Neural cell (in vitro differentiated cells): ENCODE measurements around the gene AK8. TPM values are rescaled to one million over a fixed set of nuclear protein-coding genes. Genes with fewer than 3 reads are reported as not detected.

Source experiments
- H2AFZ ChIP-seq: fragments of 200-600, 300-800 bp; sonication (generic), shearing (Covaris generic); 2 replicates; pipeline ENCODE4 v1.6.0; 2014; ENCODE audit warnings: low read depth, mild to moderate bottlenecking, antibody characterized with exemption, low read length, moderate library complexity
- H3F3A ChIP-seq: fragments of 200-600 bp; shearing (Covaris generic); 2 replicates; pipeline ENCODE4 v1.6.1; 2016; ENCODE audit warnings: mild to moderate bottlenecking, moderate library complexity, mixed read lengths, antibody characterized with exemption, low read length; ENCODE audit not compliant: insufficient read depth, poor library complexity, severe bottlenecking
- H3K27ac ChIP-seq: fragments of 200-600, 300-800 bp; sonication (generic), shearing (Covaris generic); 2 replicates; pipeline ENCODE4 v1.5.1; 2014; ENCODE audit warnings: mild to moderate bottlenecking, low read length, moderate library complexity
- H3K27me3 ChIP-seq: fragments of 300-800, 200-600 bp; sonication (generic), shearing (Covaris generic); 2 replicates; pipeline ENCODE4 v1.6.0; 2014; ENCODE audit warnings: mild to moderate bottlenecking, low read depth, low read length, moderate library complexity; ENCODE audit not compliant: insufficient read depth
- H3K36me3 ChIP-seq: fragments of 300-800, 200-600 bp; sonication (generic), shearing (Covaris generic); 2 replicates; pipeline ENCODE4 v1.5.1; 2014; ENCODE audit warnings: mild to moderate bottlenecking, antibody characterized with exemption, low read length, moderate library complexity; ENCODE audit not compliant: insufficient read depth
- H3K4me2 ChIP-seq: fragments of 300-800, 200-600 bp; sonication (generic), shearing (Covaris generic); 2 replicates; pipeline ENCODE4 v1.6.0; 2014; ENCODE audit warnings: mild to moderate bottlenecking, low read length
- H3K4me3 ChIP-seq: fragments of 300-800, 200-600 bp; sonication (generic), shearing (Covaris generic); 2 replicates; pipeline ENCODE4 v1.5.1; 2014; ENCODE audit warnings: mild to moderate bottlenecking, low read length, moderate library complexity
- H3K79me2 ChIP-seq: fragments of 200-600 bp; shearing (Covaris generic); replicated peaks from 2 replicates; pipeline ENCODE4 v1.6.0; 2014; ENCODE audit warnings: mild to moderate bottlenecking, low read length, moderate library complexity; ENCODE audit not compliant: insufficient read depth
- H3K9ac ChIP-seq: fragments of 300-800, 200-600 bp; sonication (generic), shearing (Covaris generic); 2 replicates; pipeline ENCODE4 v1.6.1; 2016; ENCODE audit warnings: mild to moderate bottlenecking, low read length, mixed read lengths
- H3K9me2 ChIP-seq: fragments of 200-600 bp; shearing (Covaris generic); 2 replicates; pipeline ENCODE4 v1.6.1; 2016; ENCODE audit warnings: mild to moderate bottlenecking, low read length, mixed read lengths; ENCODE audit not compliant: insufficient read depth
- H3K9me3 ChIP-seq: fragments of 200-600, 300-800 bp; sonication (generic), shearing (Covaris generic); 2 replicates; pipeline ENCODE4 v1.6.1; 2016; ENCODE audit warnings: mild to moderate bottlenecking, mixed run types, low read length, moderate library complexity, mixed read lengths
- H4K20me1 ChIP-seq: fragments of 200-600 bp; shearing (Covaris generic); 2 replicates; pipeline ENCODE4 v1.6.1; 2016; ENCODE audit warnings: mild to moderate bottlenecking, mixed run types; ENCODE audit not compliant: insufficient read depth
- CTCF ChIP-seq: fragments of 450-650 bp; IDR thresholded peaks from 2 replicates; pipeline ENCODE4 v1.5.1; 2014; ENCODE audit warnings: antibody characterized with exemption, mild to moderate bottlenecking, moderate library complexity; ENCODE audit not compliant: poor library complexity, severe bottlenecking
- EP300 ChIP-seq: fragments of 450-650 bp; conservative IDR thresholded peaks from 2 replicates; pipeline ENCODE4 v1.6.1; 2014; ENCODE audit warnings: antibody characterized with exemption, mild to moderate bottlenecking, moderate library complexity; ENCODE audit not compliant: poor library complexity, severe bottlenecking
- EZH2 ChIP-seq: fragments of 200-600, 300-800 bp; shearing (Covaris generic), sonication (generic); IDR thresholded peaks from 2 replicates; pipeline ENCODE4 v1.6.1; 2014; ENCODE audit warnings: antibody characterized with exemption, low read length, borderline replicate concordance, mild to moderate bottlenecking; ENCODE audit not compliant: insufficient read depth, poor library complexity, severe bottlenecking
- MXI1 ChIP-seq: fragments of 450-650 bp; conservative IDR thresholded peaks from 2 replicates; pipeline ENCODE4 v1.6.1; 2014; ENCODE audit warnings: antibody characterized with exemption, mild to moderate bottlenecking; ENCODE audit not compliant: poor library complexity, severe bottlenecking
- POLR2AphosphoS5 ChIP-seq: IDR thresholded peaks from 2 replicates; pipeline ENCODE4 v1.6.1; 2012
- RAD21 ChIP-seq: fragments of 450-650 bp; conservative IDR thresholded peaks from 2 replicates; pipeline ENCODE4 v1.6.1; 2014; ENCODE audit warnings: antibody characterized with exemption, mild to moderate bottlenecking, moderate library complexity
- REST ChIP-seq: IDR thresholded peaks from 2 replicates; pipeline ENCODE4 v1.6.1; 2012; ENCODE audit warnings: borderline replicate concordance
- SMC3 ChIP-seq: fragments of 450-650 bp; conservative IDR thresholded peaks from 2 replicates; pipeline ENCODE4 v1.6.1; 2014; ENCODE audit warnings: antibody characterized with exemption, mild to moderate bottlenecking, moderate library complexity; ENCODE audit not compliant: poor library complexity
- TAF1 ChIP-seq: IDR thresholded peaks from 2 replicates; pipeline ENCODE4 v1.6.1; 2012; ENCODE audit warnings: low read depth
- polyA plus RNA-seq: library from polyadenylated mRNA; depleted of rRNA; stranded (reverse); fragments of >200 nt; gene quantifications from 2 replicates; pipeline ENCODE4 v1.2.3, GENCODE V29; 2014

Gene AK8
- polyA plus RNA-seq, 1 donor from 2014 or later: 0.71 TPM

GRCh38 chr9:132793606-132794580 lies 84.2 kb downstream of the AK8 start:
- no peaks in the 10 kb centered on the region for H4K20me1 ChIP-seq
- H3K27me3 ChIP-seq: no peaks in the 10 kb centered on the region
- no peak overlapping the region for H3K9ac ChIP-seq
- no peak overlapping the region for H2AFZ ChIP-seq
- H3K27ac ChIP-seq: no peak overlapping the region
- H3K4me2 ChIP-seq: no peak overlapping the region
- no peak for TF ChIP-seq POLR2AphosphoS5
- TF ChIP-seq REST: no peak
- H3K4me3 ChIP-seq: no peak overlapping the region
- no peaks in the 10 kb centered on the region for H3K9me3 ChIP-seq
- H3F3A ChIP-seq: no peaks in the 10 kb centered on the region
- no peaks in the 10 kb centered on the region for H3K9me2 ChIP-seq
- no peaks in the 10 kb centered on the region for H3K79me2 ChIP-seq
- H3K36me3 ChIP-seq: no peaks in the 10 kb centered on the region

DNA sequence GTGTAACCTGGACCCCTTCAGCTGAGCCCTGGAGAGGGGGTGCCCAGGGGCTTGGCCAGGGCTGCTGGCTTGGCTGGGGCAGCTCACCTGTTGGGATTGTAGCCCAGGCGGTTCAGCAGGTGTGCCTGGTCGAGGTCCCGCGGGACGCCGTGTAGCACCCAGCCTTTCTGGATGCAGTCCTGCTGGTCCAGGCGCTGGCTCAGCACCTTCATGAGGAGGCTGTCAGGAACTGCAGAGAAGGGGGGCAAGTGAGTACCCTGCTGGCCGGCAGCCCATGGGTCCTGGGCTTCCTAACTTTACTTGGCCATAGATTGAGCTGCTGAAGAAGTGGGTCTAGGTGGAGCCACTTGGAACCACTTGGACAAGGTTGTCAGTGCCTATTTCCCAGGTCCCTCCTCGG lies 85.5 kb downstream of the AK8 start:
- Histone ChIP-seq H4K20me1 (no peaks in the 10 kb centered on the region), H3K36me3 (no peaks in the 10 kb centered on the region), H3K79me2 (no peaks in the 10 kb centered on the region), H2AFZ (no peak overlapping the region), H3K27ac (no peak overlapping the region), H3K4me2 (no peak overlapping the region), H3F3A (no peaks in the 10 kb centered on the region), H3K27me3 (no peaks in the 10 kb centered on the region), H3K9me3 (no peaks in the 10 kb centered on the region), H3K4me3 (no peak overlapping the region), H3K9me2 (no peaks in the 10 kb centered on the region), H3K9ac (no peak overlapping the region)
- TF ChIP-seq TAF1 (no peak), POLR2AphosphoS5 (no peak), EP300 (no peak), EZH2 (no peak), CTCF (no peak), MXI1 (no peak), REST (no peak), RAD21 (no peak), SMC3 (no peak)
